Activated CD8-positive, alpha-beta memory T cell treated with anti-CD3 and anti-CD28 coated beads for 4 hours (primary cell): Measurements from ENCODE around the gene ENOX2.
"Not testable (repeated sequence)": the region's sequence is repeated elsewhere in the genome, so short reads cannot be mapped to it uniquely, and the experiment has no call there.

Experiments used
- DNase-seq, 2 donors: peaks; one replicate each; pipeline ENCODE4 v3.0.0-alpha.2; 2020; ENCODE audit warnings: low read depth in 2 of 2

ENOX2 gene

DNA sequence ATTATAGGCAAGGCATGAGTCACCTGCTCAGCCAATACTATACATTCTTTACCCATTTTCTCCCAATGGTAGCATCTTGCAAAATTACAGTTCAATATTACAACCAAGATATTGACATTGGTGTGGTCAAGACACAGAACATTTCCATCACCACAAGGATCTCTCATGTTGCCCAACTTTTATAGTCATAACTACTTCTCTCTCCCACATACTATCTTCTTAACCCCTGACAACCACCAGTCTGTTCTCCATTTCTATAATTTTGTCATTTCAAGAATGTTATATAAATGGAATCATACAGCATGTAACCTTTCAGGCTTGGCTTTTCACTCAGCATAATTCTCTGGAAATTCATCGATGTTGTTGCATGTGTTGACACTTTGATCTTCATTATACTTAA lies 144.9 kb downstream of the ENOX2 start:
- DNase-seq = no peak

DNA sequence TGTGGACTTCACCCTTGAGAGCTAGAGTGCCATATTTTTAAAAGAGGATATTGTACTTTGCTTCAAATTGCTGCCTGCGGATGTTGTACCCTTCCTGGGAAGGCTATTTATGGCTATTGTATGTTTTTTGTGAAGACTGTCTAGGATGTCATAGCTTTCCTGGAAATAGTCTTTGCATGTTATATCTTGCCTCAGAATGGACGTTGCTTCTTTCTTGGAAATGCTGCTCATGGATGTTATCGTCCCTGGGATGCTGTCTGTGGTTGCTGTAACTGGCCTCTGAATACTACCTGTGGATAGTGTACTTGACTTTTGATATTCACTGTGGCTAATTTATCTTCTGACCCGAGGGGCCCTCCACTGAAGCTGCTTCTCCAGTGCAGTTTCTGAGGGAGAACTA lies 146.8 kb downstream of the ENOX2 start:
- DNase-seq = no peak

DNA sequence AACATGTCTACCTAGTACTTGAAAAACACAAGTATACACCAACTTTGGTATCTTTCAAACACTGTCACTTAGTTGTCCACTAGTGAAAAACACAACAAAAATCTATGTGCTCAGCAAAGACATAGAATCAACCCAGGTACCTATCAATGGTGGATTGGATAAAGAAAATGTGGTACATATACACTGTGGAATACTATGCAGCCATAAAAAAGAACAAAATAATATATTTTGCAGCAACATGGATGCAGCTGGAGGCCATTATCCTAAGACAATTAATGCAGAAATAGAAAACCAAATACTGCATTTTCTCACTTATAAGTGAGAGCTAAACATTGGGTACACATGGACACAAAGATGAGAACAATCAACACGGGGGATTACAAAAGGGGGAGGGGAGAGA lies 148.7 kb downstream of the ENOX2 start:
- no peak for DNase-seq

DNA sequence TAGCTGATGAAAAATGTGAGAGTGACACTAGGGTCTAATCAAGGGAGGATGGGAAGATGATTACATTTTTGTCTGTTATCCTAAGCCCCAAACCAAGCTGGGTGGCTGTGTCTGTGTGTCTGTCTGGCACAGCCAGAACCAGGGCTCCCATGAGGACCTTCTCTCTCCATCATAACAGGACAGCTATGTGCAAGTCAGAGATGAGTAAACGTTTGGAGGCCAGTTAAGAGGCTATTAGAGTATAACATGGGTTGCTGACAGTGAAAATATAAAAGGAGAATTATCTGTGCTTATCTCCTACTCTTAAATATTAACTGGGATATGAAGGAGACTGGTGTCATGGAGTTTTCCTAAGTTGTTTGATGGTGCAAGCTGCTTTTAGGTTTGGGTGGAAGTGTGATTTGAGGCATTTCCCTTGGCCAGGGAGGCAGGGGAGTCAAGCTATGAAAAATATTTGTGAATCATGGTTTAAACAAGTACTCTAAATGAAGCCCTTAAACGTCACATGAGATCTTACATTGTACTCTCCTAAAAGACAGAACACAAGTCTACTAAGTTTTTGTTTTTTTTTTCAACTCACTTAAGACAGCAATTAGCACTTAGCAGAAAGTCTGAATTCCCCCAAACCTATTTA lies 156.2 kb downstream of the ENOX2 start:
- no peak for DNase-seq

DNA sequence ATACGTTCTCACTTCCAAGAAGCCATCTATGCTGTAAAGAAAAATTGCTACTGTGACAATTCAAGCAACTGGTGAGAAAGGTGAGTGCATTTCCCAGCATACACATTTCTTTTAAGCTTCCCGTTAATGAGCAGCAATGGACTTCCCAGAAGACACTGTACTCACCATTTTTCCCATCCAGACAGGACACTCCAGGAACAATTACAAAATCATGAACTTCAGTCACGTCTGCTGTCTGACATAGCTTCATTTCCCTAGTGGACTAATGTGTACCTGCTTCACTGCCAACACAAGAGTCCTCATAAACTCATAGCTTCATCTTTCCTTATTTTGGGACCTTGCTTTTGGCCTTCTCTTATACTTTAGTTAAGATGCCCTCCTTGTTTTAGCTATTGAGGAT lies 156.9 kb downstream of the ENOX2 start:
- DNase-seq = no peak

DNA sequence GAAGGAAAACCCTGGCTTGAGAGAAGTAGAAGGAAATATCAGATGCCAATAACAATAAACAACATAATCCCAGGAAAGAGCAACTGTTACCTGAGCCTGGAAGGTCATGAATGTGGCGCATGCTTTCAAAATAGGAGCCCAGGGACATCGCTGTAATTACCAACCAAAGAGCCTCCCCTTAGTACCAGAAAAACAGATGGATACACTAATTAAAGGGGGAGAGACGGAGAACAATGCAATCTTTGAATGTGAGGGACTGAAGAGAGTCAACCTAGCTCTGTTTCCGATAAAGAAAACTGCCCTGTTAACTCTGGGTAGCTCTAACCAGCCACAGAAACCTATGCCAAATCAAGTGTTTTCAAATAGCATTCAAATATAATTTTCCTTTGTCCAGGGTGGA lies 161.4 kb downstream of the ENOX2 start:
- no peak for DNase-seq

DNA sequence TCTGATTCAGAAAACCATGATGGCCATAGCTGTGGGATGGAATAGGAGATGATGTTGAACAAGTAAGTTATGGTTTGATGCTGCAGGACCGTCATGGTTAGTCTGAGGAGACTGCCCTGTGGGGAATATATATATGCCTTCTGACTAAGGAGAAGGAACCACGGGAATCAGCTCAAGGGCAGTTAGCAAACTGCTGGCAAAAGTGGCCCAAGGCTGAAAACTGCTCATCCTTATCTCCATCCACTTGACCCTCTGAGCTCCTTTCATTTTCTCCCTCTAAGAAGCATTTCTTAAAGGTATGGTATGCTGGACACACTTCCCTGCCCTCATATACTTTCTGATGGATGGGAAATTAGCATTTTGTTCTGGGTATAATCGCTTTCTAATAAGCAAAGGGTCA lies 161.9 kb downstream of the ENOX2 start:
- no peak for DNase-seq

DNA sequence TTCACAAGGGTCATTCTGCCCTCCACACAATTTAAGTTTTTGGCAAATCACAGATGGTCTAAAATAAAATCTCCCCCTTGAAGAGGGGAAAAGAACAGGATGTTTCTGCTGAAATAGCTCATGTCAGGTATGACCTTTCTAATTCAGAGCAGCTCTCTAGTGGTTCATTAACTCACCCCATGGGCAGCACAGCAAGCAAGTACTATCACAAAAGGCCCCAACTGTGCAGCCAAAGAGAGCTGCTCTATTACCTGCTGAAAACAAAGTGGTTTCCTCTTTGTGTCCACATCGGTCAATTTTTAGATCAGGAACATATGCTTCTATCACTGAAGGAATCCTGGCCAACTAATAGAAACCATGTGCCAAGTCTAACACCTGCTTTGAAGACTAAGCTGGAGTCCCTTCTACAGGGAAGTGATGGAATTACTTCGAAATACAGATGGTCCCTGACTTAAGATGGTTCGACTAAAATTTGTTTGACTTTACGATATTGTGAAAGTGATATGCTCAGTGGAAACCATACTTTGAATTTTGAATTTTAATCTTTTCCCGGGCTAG lies 164.3 kb downstream of the ENOX2 start:
- no peak for DNase-seq

DNA sequence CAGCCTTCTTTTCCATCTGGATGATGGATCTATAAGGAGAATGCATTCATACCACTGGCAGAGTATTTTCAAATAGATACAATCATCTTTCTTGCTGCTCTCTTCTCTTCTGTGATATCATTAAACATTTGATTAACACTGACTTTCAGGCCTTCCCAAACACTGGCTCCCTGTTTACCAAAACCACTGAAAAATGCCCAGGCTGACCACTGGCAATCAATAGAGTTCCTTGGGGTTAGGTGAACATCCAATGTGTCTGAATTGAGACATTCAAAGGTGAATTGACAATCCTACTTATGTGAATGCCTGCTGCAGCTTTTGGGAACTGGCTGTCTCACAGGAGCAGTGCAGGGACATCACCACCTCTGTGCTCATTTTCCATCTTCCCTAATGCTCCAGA lies 168.3 kb downstream of the ENOX2 start:
- DNase-seq = no peak

DNA sequence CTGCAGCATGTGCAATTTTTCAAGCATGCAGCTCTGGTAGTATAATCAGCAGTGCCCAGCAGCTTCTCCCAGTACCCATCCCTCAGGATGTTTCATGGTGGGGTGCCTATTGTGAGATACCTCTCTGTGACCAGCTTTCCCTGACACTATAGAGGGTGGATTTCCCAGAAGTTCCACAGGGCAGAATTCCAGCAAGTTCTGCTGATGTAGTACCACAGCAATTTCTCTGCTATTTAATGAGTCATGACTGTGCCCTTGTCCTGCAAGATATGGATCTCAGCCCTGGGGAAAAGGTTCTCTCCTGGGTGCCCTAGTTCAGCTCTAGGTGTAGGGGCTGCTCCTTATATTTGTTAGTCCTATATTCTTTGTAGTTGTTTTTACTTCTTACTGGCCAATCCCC lies 174.8 kb downstream of the ENOX2 start:
- DNase-seq = no peak

DNA sequence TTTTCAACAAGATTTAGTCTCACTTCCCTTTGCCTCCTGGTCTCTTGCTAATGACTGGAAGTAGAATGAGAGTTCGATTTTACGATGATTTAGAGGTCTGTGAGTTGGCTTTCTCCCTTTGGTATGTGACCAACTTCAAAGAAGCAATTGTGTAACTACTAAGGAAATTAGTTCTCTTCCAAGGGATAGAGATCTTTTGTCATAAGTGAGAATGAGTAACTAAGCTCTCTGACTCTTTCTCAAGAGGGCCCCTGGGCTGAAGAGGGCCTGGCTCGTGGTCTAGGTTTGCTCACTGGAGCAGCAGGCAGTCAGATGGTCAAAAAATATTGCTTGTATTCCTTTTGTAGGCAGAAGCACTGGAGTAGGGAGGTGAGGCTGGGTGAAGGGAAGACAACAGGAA lies 176.3 kb downstream of the ENOX2 start:
- no peak for DNase-seq

DNA sequence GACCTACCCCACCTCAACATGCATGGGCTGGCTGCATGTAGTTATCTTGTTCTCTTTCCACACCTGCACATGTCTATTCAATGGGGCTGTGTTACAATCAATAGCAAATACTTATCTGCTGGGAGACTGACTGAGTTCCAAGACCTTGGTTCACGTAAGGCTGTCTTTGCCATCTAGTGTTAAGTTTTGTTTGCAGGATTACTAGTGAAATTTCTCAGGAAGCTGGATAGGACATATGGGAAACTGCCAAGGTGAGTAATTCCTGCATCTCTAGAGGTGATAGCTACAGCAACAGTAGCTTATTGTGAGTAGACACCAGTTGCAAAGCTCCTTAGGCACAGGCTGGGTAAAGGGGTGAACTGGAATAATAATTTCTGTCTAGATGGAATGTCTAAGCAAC lies 177.5 kb downstream of the ENOX2 start:
- DNase-seq = no peak

DNA sequence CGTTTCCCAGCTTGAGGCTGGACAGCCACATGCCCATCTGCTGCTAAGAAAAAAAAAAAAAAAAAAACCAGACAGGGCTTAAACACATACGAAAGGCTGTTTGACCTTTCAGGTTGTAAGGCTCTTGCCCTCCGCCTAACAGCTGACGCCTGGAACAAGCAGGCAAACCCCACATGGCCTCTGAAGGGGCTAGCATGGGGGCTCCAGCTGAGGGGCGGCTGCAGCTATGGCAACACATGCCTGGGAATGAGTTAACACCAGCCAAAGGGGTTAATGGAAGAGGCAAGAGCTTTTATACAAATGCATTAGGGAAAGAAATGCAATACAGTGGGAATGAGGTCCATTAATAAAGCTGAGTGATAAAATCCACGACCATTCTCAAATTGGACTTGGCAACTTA lies 183.6 kb downstream of the ENOX2 start:
- DNase-seq = no peak

DNA sequence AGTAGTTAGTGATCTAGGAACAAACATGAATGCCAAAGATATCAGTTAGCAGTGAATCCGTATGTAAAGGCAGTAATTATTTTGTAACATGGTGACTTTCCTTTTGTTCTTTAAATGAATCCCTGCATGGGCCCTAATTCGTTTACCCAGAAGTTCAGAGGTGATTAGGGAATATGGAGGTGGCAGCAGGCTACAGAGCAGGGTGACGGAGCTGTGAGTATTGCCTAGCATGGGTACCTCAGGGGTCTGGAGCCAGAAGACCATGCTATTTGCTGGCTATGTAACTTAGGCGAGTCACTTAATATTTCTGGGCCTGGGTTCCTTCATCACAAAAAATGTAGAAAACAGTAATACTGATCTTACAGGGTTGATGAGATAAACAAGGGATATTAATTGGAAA lies 184.9 kb downstream of the ENOX2 start:
- no peak for DNase-seq

DNA sequence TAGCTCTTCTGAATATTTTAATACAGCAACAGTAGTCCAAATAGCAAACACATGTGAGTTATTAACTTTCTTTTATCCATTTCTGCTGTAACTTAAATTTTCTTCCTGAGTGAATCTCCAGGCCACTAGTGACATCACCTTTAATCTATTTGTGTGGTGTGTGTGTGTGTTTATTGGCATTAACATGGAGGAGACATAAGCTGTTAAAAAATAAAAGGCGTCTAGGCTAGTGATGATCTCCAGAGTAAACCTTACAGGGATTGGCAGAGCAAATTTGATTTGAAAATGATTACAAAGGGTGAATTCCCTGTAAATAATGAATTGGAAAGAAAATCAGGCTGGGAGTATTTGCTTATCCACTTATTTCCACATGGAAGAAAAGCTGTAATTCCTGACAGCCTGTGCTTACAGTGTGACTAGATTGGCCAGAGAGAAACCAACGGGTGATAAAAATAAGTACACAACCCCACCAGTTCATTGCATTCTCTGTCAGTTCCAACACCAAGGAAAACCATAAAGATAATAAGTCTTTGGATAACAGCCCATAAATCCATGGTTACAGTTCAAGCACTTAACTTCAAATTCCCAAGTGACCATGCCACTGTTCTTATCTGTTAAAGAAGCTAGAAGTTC lies 186.1 kb downstream of the ENOX2 start:
- DNase-seq = no peak

DNA sequence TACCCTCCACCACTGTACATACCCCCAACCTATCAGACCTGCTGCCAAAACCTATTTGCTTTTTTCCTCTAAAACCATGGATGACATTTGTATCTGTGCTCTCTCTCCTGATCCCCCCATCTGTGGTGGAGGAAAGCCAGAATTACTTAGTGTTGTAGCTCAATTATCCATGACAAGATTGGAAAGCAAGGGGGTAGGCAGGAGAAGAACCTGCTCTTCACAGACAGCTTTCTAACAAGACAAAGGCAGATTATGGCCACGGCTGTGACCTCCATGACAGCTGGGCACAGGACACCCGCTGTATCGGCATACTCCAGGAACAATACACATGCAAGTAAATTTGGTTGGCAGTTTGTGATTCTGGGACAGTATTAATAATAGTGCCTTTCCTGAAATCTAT lies 186.7 kb downstream of the ENOX2 start:
- no peak for DNase-seq

DNA sequence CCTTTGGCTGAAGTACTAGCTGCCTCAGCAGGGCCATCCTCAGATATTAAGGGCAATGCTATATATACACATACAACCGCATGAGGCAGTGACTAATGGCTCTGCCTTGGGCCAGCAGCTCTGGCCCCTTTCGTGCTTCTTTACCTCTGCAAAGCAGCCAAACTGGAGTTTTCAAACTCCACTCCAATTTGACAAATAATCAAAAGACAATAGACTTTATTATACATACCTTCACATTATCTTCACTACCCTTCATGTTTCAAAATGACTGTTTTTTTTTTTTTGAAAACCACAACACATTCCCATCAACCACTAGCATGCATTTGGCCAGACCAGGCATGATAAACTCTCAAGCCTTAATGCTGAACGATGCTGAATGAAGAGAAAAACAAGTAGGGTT lies 187.7 kb downstream of the ENOX2 start:
- DNase-seq = no peak

DNA sequence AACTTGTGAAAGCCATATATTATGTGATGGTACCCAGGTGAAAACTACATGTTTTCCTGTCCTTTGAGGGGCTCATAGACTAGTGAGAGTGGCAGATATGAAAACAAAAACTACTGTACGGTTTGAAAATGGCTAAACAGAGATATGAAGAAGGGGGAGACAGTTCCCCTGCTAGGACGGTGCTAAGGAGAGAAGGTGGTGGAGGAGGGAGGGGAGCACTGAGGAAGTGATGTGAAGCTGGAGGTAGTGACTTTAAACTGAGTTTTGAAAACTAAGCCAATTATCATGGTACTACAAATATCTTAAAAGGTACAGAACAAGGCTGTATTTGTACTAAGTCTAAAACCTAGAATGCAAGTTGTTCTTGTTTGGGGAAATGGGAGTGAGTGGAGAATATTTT lies 188.3 kb downstream of the ENOX2 start:
- no peak for DNase-seq

DNA sequence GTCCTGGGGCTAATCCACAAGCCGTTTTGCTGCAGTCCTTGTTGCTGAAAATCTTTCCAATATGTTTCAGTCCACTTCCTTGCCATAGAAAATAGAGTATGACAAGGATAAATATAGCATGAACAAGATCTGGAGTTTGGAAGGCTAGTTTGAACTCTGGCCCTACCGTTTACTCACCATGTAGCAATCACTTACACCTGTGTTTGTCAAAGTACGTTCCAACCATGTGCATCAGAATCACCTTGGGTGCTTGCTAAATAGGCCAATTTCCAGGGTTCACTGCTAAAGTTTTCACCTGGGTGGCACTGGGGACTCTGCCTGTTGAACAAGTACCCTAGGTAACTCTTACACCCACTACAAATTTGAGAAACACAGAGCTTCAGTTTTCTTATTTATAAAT lies 188.9 kb downstream of the ENOX2 start:
- no peak for DNase-seq

DNA sequence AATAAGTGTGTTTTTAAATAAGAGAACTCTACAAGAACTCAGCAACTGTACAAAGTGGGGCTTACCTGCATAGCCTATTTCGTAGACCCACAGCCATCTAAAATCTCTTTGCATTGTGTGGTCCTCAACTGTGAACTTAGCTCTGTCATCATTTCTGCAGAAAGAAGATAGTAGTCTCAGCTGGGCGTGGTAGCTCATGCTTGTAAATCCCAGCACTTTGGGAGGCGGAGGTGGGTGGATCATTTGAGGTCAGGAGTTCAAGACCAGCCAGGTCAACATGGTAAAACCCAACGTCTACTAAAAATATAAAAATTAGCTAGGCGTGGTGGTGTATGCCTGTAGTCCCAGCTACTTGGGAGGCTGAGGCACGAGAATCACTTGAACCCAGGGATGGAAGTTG lies 193.8 kb downstream of the ENOX2 start:
- DNase-seq = not testable (repeated sequence)

DNA sequence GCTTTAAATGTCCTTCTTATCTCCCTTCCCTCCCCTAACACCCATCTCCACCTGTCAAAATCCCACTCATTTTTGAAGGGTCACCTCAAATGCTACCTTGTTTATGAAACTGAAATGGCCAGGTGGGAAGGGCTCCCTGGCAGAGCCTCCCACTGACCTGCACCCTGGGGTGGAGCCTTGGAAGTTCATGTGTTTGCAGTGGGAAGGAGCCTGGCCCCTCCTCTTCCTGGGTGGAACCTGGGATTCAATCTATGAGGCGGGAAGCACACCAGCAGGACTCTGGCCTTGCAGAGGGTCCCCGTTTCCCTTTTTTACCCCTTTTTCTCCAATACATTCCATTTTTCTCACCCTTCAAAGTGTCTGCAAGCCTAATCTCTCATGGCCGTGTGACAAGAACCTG lies 197.4 kb downstream of the ENOX2 start:
- no peak for DNase-seq

DNA sequence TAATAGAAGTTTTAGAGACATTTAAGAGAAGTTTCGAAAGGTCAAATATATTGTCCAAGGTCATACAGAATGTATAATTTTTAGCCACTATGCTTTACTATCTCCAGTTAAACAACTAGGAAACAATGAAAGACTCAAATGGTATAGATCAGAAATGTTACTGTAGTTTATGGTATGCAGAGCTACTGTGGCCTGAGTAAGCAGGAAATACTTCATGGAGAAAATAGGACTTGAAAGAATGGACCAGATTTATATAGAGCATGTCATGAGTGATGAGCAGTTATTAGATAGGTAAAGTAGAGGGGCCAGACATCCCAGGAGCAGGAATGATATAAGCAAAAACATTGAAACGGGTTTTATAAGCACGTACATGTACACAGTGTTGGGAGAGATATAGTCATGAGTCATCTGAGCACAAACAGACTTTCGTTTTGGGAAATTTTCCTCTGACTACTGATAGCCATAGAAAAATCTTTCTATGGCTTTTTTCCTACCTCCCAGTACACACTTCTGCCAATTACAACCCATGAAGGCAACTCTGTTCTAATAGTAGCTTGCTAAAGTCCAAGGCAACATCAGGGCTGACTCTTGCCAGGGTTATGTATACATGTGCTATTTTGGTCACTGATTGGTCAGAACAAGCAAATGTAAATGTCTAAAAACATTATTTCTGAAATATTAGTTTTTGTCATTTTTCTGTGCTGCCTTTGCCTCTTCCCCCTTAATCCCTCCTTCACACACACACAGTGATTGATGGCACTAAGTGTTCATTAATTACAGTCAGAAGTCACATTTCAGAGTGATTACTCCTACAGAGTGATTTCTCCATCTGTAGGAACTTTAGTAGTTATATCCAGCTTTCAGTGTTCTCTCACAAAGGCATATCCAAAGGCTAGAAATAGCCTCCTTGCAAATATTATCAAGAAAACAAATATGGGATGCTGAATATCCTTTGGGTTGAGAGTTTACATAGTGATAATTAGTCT lies 198.7 kb downstream of the ENOX2 start:
- no peak for DNase-seq
